ENCODE data around the gene CD72. TPM values are rescaled to one million over a fixed set of nuclear protein-coding genes. Genes with fewer than 3 reads are reported as not detected.
"Not testable (repeated sequence)": the region's sequence is repeated elsewhere in the genome, so short reads cannot be mapped to it uniquely, and the experiment has no call there.

The CD72 gene
- polyA plus RNA-seq, 1 donor = 1.8 TPM

DNA sequence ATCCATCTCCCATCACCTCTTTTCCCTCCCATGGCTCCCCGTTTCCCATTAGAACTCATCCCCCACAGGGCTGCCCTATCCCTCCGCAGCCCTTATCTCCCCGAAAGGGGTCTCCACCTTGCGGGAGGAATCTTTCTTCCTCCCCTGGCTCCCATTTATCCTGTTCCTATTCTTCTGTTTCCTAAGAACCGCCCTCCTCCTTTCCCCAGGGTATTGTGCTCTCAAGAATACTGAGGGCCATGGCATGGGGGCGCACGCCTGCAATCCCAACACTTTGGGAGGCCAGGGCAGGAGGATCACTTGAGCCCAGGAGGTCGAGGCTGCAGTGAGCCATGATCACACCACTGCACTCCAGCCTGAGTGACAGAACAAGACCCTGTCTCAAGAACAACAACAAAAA, 665 bp downstream of the CD72 start:
- 32% methylated on average over 5 of the region's 8 CpGs for WGBS (ENCODE audit: insufficient coverage, low lambda C conversion rate)

DNA sequence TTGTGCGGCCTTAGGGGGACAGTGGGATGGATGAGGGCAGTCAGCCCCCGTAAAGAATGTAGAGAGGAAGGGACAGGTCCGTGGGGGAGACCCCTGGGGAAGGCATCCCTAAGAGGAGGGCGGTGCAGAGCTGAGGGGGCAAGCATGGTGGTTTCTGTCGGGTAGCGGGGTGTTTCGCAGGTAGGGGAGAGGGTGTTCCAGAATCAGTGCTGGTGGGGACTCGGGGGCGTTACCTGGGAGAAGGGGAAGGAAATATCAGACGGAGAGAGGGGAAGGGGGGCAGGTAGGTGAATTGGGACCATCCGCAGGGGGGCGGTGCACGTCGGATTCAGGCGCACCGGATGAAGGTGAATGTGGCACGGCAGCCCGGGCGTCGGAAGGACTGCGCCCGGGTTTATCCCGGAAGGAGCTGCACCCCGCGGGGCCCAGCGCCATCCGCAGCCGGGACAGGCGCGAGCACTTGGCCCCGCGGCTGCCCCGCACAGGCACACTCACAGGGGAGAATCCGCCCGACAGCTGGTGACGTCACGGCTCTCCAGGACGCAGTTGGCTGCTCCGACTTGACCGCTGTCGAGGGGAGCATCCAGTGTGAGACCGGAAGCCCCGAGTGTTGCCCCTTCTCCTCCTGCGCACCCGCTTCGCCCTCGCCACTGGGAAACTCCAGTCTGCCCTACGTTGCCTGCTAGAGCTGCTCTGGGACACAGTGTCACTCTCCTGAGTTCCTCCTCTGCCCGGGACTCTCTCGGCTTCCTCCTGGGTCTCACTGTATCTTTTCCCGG, 1.3 kb downstream of the CD72 start:
- peaks cover 10% of the 10 kb centered on the region for H3K4me1 ChIP-seq (ENCODE audit: control insufficient read depth, insufficient read depth, low read length)
- peaks cover 27% of the 10 kb centered on the region for H3K27me3 ChIP-seq (ENCODE audit: control insufficient read depth, insufficient read depth, low read length)
- H3K27ac ChIP-seq (ENCODE audit: low read length) = no peak overlapping the region
- peak overlapping the region; percentile 43 for H3K4me3 ChIP-seq (ENCODE audit: low read length)
- H3K9me3 ChIP-seq (ENCODE audit: control insufficient read depth, low read depth, low read length) = no peaks in the 10 kb centered on the region
- WGBS (ENCODE audit: insufficient coverage, low lambda C conversion rate) = 0% methylated on average over 2 of the region's 51 CpGs
- H3K36me3 ChIP-seq (ENCODE audit: control insufficient read depth, insufficient read depth, low read length) = no peaks in the 10 kb centered on the region
- peak; percentile 56 to 77 for DNase-seq

More for the DNA sequence above, 665 bp downstream of the CD72 start:
- Histone ChIP-seq H3K4me1 (ENCODE audit: control insufficient read depth, insufficient read depth, low read length) (peaks cover 10% of the 10 kb centered on the region), H3K4me3 (ENCODE audit: low read length) (peak overlapping the region; percentile 43), H3K27ac (ENCODE audit: low read length) (no peak overlapping the region), H3K36me3 (ENCODE audit: control insufficient read depth, insufficient read depth, low read length) (no peaks in the 10 kb centered on the region), H3K9me3 (ENCODE audit: control insufficient read depth, low read depth, low read length) (no peaks in the 10 kb centered on the region), H3K27me3 (ENCODE audit: control insufficient read depth, insufficient read depth, low read length) (peaks cover 27% of the 10 kb centered on the region)
- DNase-seq = no peak

DNA sequence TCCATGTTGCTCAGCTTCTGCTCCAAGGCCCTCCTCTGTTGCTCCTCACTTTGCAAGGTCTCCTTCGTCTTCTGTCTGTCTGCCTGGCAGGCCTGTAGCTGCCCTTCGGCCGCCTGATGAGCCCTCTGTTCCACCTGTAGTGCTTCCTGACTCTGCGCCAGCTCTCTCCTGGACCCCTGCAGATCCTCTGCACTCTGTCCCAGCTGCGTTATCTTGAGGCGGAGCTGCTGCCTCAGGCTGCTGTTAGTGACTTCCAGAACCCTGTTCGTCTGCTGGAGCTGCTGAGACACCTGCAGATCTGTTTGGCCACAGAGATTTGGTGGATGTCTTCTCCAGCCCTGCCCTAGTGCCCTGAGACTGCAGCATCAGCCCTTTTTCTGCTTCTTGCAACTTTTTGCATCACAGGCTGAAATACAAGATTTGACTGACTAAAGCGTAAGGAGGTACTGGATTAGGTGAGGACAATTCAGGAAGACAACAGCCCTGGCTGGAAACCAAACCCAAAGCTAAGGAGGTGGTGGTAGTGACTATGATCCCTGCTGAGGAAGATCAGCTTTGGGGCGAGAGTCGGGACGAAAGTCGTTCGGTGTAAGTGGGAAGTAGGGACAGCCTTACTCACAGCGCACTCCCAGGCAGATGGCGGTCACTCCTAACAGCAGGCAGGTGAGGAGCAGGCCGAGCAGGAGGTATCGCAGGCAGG, 2.1 kb downstream of the CD72 start:
- no peak overlapping the region for H3K27ac ChIP-seq (ENCODE audit: low read length)
- DNase-seq = peak in 1 of 2 donors; percentile 23
- no CpG with 5 or more reads among the region's 17 CpGs for WGBS (ENCODE audit: insufficient coverage, low lambda C conversion rate)
- H3K4me1 ChIP-seq (ENCODE audit: control insufficient read depth, insufficient read depth, low read length) = peaks cover 10% of the 10 kb centered on the region
- H3K27me3 ChIP-seq (ENCODE audit: control insufficient read depth, insufficient read depth, low read length) = peaks cover 27% of the 10 kb centered on the region
- no peaks in the 10 kb centered on the region for H3K9me3 ChIP-seq (ENCODE audit: control insufficient read depth, low read depth, low read length)
- H3K36me3 ChIP-seq (ENCODE audit: control insufficient read depth, insufficient read depth, low read length) = no peaks in the 10 kb centered on the region
- no peak overlapping the region for H3K4me3 ChIP-seq (ENCODE audit: low read length)

DNA sequence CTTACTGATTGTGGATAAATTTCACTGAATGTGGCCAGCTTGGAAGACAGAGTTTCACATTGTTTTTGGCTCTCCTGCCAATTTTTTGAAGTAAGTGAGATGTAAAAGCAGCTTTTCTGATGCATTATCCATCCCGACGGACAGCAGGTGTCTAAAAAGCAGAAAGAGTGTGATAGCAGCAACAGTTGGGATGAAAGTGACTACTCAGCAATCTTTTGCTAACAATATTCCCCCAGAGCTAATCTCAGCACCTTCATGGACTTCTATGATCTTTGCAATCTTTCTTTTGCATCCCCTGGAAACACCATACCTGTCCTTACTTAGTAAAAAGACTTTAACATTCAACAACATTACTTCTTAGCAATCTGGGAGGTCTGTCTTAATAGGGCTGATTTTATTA, 5.4 kb downstream of the CD72 start:
- peaks cover 10% of the 10 kb centered on the region for H3K4me1 ChIP-seq (ENCODE audit: control insufficient read depth, insufficient read depth, low read length)
- DNase-seq = no peak
- H3K27me3 ChIP-seq (ENCODE audit: control insufficient read depth, insufficient read depth, low read length) = peaks cover 24% of the 10 kb centered on the region
- no peaks in the 10 kb centered on the region for H3K9me3 ChIP-seq (ENCODE audit: control insufficient read depth, low read depth, low read length)
- no peak overlapping the region for H3K27ac ChIP-seq (ENCODE audit: low read length)
- peaks cover 27% of the 10 kb centered on the region for H3K36me3 ChIP-seq (ENCODE audit: control insufficient read depth, insufficient read depth, low read length)
- no CpG with 5 or more reads among the region's 2 CpGs for WGBS (ENCODE audit: insufficient coverage, low lambda C conversion rate)
- H3K4me3 ChIP-seq (ENCODE audit: low read length) = no peak overlapping the region

DNA sequence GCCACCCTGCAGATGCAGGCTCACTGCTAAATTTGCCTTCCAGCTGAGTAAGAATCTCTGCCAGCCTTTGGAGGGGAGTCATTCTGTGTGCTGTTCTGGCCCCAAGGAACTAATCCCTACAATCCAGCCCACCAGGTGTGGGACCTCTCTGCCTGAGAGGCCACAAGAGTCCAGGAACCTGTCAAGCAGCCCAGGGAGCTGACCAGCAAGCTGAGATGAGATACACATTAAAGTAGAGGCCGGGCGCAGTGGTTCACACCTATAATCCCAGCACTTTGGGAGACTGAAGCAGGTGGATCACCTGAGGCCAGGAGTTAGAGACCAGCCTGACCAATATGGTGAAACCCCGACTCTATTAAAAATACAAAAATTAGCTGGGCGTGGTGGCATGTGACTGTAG, 6.1 kb downstream of the CD72 start:
- H3K9me3 ChIP-seq (ENCODE audit: control insufficient read depth, low read depth, low read length); H3K27ac ChIP-seq (ENCODE audit: low read length); H3K4me1 ChIP-seq (ENCODE audit: control insufficient read depth, insufficient read depth, low read length); H3K4me3 ChIP-seq (ENCODE audit: low read length); DNase-seq: not testable (repeated sequence)
- Histone ChIP-seq H3K27me3 (ENCODE audit: control insufficient read depth, insufficient read depth, low read length) (peaks cover 17% of the 10 kb centered on the region), H3K36me3 (ENCODE audit: control insufficient read depth, insufficient read depth, low read length) (peaks cover 33% of the 10 kb centered on the region)
- no CpG with 5 or more reads among the region's 4 CpGs for WGBS (ENCODE audit: insufficient coverage, low lambda C conversion rate)

DNA sequence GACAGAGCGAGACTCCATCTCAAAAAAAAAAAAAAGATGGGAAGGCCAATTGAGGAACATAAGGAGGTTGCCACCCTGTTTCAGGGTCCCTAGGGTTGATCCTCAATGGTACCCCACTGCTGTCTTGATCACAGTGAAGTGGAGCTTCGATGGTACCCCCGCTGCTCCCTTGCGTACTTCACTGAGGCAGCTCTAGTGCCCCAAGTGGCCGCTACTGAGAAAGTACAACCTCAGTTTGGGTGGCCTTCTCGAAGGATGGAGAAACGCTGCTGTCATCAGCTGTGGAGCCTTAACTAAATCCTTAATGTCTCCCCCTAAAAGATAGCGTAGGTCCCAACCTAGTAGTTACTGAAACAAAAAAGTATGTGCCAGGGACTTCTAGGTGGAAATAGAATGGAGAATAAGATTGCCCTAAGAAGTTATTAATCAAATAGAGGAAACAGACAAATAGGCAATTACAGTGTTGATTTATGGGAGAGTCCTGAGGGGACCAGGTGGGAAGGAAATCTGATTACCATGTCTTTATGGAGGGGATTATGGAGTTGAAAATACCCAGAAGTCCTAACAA, 6.9 kb downstream of the CD72 start:
- H3K36me3 ChIP-seq (ENCODE audit: control insufficient read depth, insufficient read depth, low read length) = peaks cover 38% of the 10 kb centered on the region
- H3K9me3 ChIP-seq (ENCODE audit: control insufficient read depth, low read depth, low read length) = no peaks in the 10 kb centered on the region
- H3K27ac ChIP-seq (ENCODE audit: low read length) = no peak overlapping the region
- H3K4me1 ChIP-seq (ENCODE audit: control insufficient read depth, insufficient read depth, low read length) = peaks cover 6% of the 10 kb centered on the region
- peak in 1 of 2 donors; percentile 23 for DNase-seq
- no peak overlapping the region for H3K4me3 ChIP-seq (ENCODE audit: low read length)
- WGBS (ENCODE audit: insufficient coverage, low lambda C conversion rate) = no CpG with 5 or more reads among the region's 8 CpGs
- H3K27me3 ChIP-seq (ENCODE audit: control insufficient read depth, insufficient read depth, low read length) = peaks cover 9% of the 10 kb centered on the region

DNA sequence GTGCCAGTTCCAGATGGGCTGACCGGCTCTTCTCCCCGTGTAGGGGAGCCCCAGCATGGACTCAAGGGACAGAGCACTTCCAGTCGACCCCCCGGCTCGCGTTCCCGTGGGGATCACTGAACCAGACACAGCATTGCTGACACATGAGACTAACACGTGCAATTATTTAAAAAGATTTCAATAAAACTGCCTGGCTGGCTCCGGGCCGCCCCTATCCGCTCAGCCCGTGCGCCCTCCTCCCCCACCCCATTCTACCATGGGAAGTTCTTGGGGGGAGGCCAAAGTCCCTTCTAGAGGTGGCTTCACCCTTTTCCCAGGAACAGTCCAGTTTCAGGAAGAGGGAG, 8.4 kb downstream of the CD72 start:
- Histone ChIP-seq H3K36me3 (ENCODE audit: control insufficient read depth, insufficient read depth, low read length) (peaks cover 38% of the 10 kb centered on the region), H3K4me1 (ENCODE audit: control insufficient read depth, insufficient read depth, low read length) (peaks cover 12% of the 10 kb centered on the region), H3K9me3 (ENCODE audit: control insufficient read depth, low read depth, low read length) (no peaks in the 10 kb centered on the region), H3K27ac (ENCODE audit: low read length) (no peak overlapping the region), H3K4me3 (ENCODE audit: low read length) (no peak overlapping the region), H3K27me3 (ENCODE audit: control insufficient read depth, insufficient read depth, low read length) (no peaks in the 10 kb centered on the region)
- no CpG with 5 or more reads among the region's 13 CpGs for WGBS (ENCODE audit: insufficient coverage, low lambda C conversion rate)
- no peak for DNase-seq

DNA sequence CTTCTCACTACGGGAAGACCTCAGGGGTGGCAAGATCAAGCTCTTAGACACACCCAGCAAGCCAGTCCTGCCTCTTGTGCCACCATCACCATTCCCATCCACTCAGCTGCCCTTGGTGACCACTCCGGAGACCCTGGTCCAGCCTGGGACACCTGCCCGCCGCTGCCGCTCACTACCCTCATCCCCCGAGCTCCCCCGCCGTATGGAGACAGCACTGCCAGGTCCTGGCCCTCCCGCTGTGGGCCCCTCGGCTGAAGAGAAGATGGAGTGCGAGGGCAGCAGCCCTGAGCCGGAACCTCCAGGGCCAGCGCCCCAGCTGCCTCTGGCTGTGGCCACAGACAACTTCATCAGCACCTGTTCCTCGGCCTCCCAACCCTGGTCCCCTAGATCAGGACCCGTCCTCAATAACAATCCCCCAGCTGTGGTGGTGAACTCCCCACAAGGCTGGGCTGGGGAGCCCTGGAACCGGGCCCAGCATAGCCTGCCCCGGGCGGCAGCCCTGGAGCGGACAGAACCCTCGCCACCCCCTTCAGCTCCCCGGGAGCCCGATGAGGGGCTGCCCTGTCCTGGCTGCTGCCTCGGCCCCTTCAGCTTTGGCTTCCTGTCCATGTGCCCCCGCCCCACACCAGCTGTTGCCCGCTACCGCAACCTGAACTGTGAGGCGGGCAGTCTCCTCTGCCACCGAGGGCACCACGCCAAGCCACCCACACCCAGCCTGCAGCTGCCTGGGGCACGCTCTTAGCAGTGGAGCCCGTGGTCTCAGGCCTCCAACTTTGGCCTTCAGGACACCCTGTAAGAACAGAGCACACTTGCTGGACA, 9.0 kb downstream of the CD72 start:
- WGBS (ENCODE audit: insufficient coverage, low lambda C conversion rate) = no CpG with 5 or more reads among the region's 31 CpGs
- H3K9me3 ChIP-seq (ENCODE audit: control insufficient read depth, low read depth, low read length) = no peaks in the 10 kb centered on the region
- H3K4me1 ChIP-seq (ENCODE audit: control insufficient read depth, insufficient read depth, low read length) = peaks cover 12% of the 10 kb centered on the region
- H3K36me3 ChIP-seq (ENCODE audit: control insufficient read depth, insufficient read depth, low read length) = peaks cover 38% of the 10 kb centered on the region
- no peak for DNase-seq
- H3K27ac ChIP-seq (ENCODE audit: low read length) = no peak overlapping the region
- no peak overlapping the region for H3K4me3 ChIP-seq (ENCODE audit: low read length)
- no peaks in the 10 kb centered on the region for H3K27me3 ChIP-seq (ENCODE audit: control insufficient read depth, insufficient read depth, low read length)

DNA sequence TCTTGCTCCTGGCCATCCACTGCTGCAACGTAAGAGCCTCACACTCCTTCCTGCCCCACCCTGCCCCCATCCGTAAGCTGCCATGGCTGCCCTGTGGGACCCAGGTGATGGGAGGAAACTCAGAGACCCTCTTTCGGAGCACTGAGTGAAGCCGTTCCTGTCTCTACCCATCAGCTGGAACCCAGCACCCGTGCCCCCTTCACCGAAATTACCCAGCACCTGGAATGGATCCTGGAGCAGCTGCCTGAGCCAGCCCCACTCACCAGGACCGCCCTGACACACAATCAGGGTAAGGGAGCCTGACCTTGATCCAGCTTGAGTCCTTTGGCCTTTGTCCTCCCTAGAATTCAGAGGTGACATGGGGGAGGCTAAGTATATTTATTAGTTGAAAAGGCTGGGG, 10.0 kb downstream of the CD72 start:
- peaks cover 38% of the 10 kb centered on the region for H3K36me3 ChIP-seq (ENCODE audit: control insufficient read depth, insufficient read depth, low read length)
- WGBS (ENCODE audit: insufficient coverage, low lambda C conversion rate) = no CpG with 5 or more reads among the region's 7 CpGs
- H3K27ac ChIP-seq (ENCODE audit: low read length) = no peak overlapping the region
- no peaks in the 10 kb centered on the region for H3K27me3 ChIP-seq (ENCODE audit: control insufficient read depth, insufficient read depth, low read length)
- H3K4me3 ChIP-seq (ENCODE audit: low read length) = no peak overlapping the region
- H3K9me3 ChIP-seq (ENCODE audit: control insufficient read depth, low read depth, low read length) = no peaks in the 10 kb centered on the region
- no peak for DNase-seq
- peaks cover 16% of the 10 kb centered on the region for H3K4me1 ChIP-seq (ENCODE audit: control insufficient read depth, insufficient read depth, low read length)

DNA sequence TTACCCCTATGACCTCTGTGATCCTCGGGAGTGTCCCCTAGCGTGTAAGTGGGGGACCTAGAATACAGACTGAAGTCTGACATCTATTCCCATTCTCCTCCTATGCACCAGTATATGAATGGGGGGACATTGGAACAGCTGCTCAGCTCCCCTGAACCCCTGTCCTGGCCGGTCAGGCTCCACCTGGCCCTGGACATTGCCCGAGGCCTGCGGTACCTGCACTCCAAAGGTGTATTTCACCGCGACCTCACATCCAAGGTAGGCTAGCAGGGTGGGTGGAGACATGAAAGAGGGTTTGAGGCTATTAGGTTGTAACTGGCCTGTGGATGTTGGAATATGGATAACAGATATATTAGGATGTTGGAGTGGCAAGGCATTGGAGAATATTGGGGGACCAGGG, 11.5 kb downstream of the CD72 start:
- no CpG with 5 or more reads among the region's 7 CpGs for WGBS (ENCODE audit: insufficient coverage, low lambda C conversion rate)
- no peak overlapping the region for H3K27ac ChIP-seq (ENCODE audit: low read length)
- H3K4me3 ChIP-seq (ENCODE audit: low read length) = no peak overlapping the region

More for the DNA sequence above, 11.5 kb downstream of the CD72 start:
- no peak for DNase-seq
- H3K36me3 ChIP-seq (ENCODE audit: control insufficient read depth, insufficient read depth, low read length) = peaks cover 38% of the 10 kb centered on the region
- H3K27me3 ChIP-seq (ENCODE audit: control insufficient read depth, insufficient read depth, low read length) = no peaks in the 10 kb centered on the region
- peaks cover 20% of the 10 kb centered on the region for H3K4me1 ChIP-seq (ENCODE audit: control insufficient read depth, insufficient read depth, low read length)
- H3K9me3 ChIP-seq (ENCODE audit: control insufficient read depth, low read depth, low read length) = no peaks in the 10 kb centered on the region
